HUES6 (cell line): ENCODE results near the gene ING1.
"Not testable (repeated sequence)": the region's sequence is repeated elsewhere in the genome, so short reads cannot be mapped to it uniquely, and the experiment has no call there.

Experiments used
- H3K27ac ChIP-seq: 2 replicates; pipeline ENCODE4 v1.7.0; 2013; ENCODE audit warnings: low read depth, mild to moderate bottlenecking, low read length, inconsistent platforms
- H3K27me3 ChIP-seq: 2 replicates; pipeline ENCODE4 v1.6.1; 2013; ENCODE audit warnings: low read length; ENCODE audit not compliant: control insufficient read depth, insufficient read depth
- H3K36me3 ChIP-seq: 2 replicates; pipeline ENCODE4 v1.6.1; 2013; ENCODE audit warnings: low read length; ENCODE audit not compliant: control insufficient read depth, insufficient read depth
- H3K4me1 ChIP-seq: 2 replicates; pipeline ENCODE4 v1.6.1; 2013; ENCODE audit warnings: low read length; ENCODE audit not compliant: control insufficient read depth, insufficient read depth
- H3K4me3 ChIP-seq: 2 replicates; pipeline ENCODE4 v1.5.1; 2013; ENCODE audit warnings: low read depth, low read length
- H3K9ac ChIP-seq: one replicate; pipeline ENCODE4 v1.6.1; 2013; ENCODE audit warnings: mild to moderate bottlenecking, low read length
- H3K9me3 ChIP-seq: 2 replicates; pipeline ENCODE4 v1.6.1; 2013; ENCODE audit warnings: low read depth, low read length; ENCODE audit not compliant: control insufficient read depth, insufficient read depth

The ING1 gene

DNA sequence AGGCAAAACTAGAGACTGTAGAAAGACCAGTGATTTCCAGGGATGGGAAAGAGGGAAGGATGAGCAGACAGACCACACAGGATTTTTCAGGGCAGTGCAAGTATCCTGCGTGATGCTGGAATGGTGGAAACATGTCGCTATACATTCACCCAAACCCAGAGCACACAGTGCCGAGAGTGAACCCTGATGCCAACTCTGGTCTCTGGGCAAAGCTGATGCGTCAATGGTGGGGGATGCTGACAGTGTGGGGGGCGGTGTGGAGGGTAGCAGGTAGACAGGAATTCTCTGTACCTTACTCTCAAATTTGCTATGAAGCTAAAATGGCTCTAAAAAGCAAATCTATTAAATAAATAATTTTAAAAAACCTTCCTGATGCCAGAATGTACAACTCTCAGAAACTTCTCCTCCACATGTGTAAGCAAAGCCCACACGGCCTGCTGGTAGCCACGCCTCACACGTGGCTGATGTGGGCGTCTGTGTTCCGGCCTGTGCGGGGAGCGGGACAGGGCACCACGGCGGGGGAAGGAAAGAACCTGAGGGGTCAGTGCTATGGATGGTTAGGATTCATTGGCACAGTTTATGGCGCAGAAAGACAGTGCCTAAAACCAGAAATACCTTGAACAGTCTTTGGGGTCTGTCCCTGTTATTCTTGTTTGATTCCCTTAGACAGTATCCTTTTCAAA lies 31.5 kb upstream of the ING1 start:
- peaks cover 62% of the 10 kb centered on the region for H3K36me3 ChIP-seq
- no peak overlapping the region for H3K27ac ChIP-seq
- H3K9me3 ChIP-seq, result no peaks in the 10 kb centered on the region
- H3K27me3 ChIP-seq, result no peaks in the 10 kb centered on the region
- no peaks in the 10 kb centered on the region for H3K4me1 ChIP-seq
- H3K4me3 ChIP-seq, result no peak overlapping the region
- no peak overlapping the region for H3K9ac ChIP-seq

DNA sequence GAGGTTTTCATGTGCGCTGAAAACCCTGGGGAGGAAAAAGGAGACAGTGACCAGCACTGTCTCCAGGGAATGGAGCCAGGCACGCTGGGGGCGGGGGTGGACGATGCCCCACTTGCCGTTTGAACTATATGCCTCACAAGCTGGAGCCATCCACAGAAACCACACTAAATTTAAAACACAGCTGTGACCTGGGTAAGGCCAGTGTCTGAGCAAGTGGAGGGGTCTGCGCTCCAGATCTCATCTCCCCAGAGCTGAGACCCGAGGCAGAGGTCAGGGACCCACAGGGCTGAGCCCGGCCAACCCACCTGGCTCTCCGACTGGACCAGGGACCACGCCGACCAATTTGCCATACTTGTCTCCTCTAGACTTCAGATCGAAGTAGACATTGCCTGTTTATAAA lies 30.8 kb upstream of the ING1 start:
- Histone ChIP-seq H3K27me3 (no peaks in the 10 kb centered on the region), H3K9me3 (no peaks in the 10 kb centered on the region), H3K9ac (no peak overlapping the region), H3K4me3 (no peak overlapping the region), H3K27ac (no peak overlapping the region), H3K4me1 (no peaks in the 10 kb centered on the region), H3K36me3 (peaks cover 65% of the 10 kb centered on the region)

DNA sequence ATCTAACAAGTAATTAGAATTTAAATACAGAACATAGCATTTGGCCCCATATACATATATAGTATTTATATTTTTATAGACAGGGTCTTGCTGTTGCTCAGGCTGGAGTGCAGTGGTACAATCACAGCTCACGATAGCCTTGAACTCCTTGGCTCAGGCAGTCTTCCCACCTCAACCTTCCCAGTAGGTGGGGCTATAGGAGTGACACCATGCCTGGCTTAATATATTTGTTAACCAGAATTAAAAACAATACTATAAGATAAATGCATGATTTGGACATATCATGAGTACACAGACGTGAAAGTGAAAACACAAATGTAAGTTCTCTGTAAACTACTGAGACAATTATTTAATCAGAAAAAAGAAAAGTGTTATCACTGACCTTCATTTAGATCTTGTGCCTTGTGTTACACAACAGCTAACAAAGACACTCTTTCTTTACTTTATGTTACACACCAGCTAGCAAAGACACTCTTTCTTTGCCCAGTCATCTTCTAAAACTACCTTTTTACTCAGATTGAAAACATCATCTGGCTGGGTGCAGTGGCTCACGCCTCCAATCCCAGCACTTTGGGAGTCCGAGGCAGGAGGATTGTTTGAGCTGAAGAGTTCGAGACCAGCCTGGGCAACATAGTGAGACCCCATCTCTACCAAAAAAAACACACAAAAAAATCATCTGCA lies 30.2 kb upstream of the ING1 start:
- H3K9ac ChIP-seq, result no peak overlapping the region

DNA sequence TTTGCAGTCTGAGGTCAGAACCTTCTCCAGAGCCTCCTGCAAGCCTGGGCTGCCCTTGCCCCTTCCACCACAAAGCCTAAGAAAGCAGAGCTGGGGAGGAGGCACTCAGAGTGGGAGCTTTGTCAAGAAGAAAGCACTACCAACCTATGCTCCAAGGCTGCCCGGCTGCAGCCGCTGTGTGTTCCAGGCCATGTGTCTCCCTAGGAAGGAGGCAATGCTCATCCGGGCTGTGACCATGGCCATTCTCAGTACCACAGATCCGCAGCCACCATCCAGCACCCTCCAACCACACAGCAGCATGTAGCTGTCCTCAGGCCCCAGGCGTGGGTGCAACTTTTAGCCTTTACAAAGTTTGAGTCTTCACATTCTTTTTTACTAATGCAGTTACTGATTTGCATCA lies 29.6 kb upstream of the ING1 start:
- Histone ChIP-seq H3K4me3 (no peak overlapping the region), H3K4me1 (no peaks in the 10 kb centered on the region), H3K36me3 (peaks cover 61% of the 10 kb centered on the region), H3K9ac (no peak overlapping the region), H3K9me3 (no peaks in the 10 kb centered on the region), H3K27me3 (no peaks in the 10 kb centered on the region), H3K27ac (no peak overlapping the region)

More for the DNA sequence above, 30.2 kb upstream of the ING1 start:
- Histone ChIP-seq H3K4me1 (no peaks in the 10 kb centered on the region), H3K27ac (no peak overlapping the region), H3K9me3 (no peaks in the 10 kb centered on the region), H3K36me3 (peaks cover 67% of the 10 kb centered on the region), H3K27me3 (no peaks in the 10 kb centered on the region), H3K4me3 (no peak overlapping the region)

DNA sequence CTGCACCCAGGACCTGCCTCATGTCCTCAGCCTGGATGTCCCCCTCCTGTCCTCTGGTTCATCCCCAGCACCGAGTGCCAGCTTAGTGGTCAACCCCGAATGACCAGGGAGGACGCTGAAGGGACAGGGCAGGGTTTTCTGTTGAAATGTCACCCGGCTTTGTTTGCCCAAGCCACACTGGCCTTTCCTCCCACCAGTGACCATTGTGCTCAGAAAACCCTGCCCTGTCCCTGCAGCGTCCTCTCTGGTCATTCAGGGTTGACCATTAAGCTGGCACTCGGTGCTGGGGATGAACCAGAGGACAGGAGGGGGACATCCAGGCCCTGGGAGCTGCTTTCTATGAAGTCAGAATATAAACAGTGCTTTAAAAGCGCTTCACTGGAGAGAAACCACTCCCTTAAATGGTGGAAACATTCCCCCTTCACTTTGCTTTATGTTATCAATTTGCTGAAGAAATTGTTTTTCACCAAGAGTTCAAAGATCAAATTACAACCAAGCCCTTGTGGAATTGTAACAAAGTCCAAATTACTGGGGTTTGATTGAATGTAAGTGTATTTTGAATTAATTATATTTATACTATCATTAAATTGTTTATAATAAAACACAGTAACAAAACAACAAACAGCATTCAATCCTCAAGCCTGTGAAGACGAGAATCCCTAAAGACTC lies 29.0 kb upstream of the ING1 start:
- H3K36me3 ChIP-seq, result peaks cover 59% of the 10 kb centered on the region
- no peak overlapping the region for H3K27ac ChIP-seq
- no peak overlapping the region for H3K9ac ChIP-seq
- no peaks in the 10 kb centered on the region for H3K9me3 ChIP-seq
- no peak overlapping the region for H3K4me3 ChIP-seq
- H3K4me1 ChIP-seq, result no peaks in the 10 kb centered on the region
- H3K27me3 ChIP-seq, result no peaks in the 10 kb centered on the region

DNA sequence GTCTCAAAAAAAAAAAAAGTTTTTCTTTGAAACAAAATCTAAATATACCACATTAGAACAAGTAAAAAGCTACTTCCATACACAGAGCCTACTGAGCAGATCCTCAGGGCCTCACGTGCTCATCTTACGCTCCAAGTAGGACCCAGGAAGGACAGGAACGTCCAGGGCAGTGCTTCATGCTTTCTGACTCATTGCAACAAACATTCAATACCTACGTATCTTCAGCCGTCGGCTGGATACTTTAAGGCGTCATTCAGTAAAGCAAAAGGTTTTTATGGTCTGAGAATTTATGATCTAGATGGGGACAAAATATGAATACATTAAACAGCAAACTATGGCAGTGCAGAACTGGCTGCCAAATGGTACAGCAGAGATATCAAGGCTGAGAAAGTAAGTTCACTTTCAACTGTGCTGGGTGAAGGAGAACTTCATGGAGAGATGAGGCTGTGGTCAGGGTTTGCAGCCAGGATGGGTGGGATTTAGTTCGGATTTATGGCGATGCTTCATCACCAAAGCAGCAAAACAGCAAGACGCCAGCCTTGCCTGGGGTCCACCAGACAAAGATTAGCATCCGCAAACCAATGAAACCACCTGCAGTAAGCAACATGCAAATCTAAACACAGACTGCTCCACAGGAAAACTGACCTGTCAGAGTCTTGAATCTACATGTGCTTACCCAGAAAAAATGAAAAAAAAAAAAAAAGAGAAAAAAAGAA lies 28.0 kb upstream of the ING1 start:
- peaks cover 56% of the 10 kb centered on the region for H3K36me3 ChIP-seq

DNA sequence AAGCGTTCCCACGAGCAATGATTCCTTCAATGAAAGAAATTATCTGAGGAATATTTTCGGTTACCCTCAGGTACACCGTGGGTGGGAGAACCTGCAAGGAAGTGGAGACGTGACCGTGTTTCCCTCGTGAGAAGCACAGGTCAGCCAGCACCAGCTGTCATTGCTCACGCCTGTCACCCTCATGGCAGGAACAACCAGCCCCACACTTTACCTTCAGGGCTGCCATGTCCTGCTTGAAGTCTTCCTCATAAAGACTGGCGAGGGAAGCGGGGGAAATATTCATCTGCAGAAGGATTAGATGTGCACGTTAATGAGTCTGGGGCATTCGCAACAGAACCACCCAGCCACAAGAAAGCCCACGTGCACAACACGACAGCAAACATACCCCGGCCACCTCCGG lies 25.8 kb upstream of the ING1 start:
- Histone ChIP-seq H3K4me1 (no peaks in the 10 kb centered on the region), H3K27me3 (no peaks in the 10 kb centered on the region), H3K9me3 (no peaks in the 10 kb centered on the region), H3K36me3 (peaks cover 41% of the 10 kb centered on the region), H3K9ac (no peak overlapping the region), H3K4me3 (no peak overlapping the region), H3K27ac (no peak overlapping the region)

More for the DNA sequence above, 28.0 kb upstream of the ING1 start:
- H3K9ac ChIP-seq, result no peak overlapping the region
- H3K4me1 ChIP-seq, result no peaks in the 10 kb centered on the region
- no peaks in the 10 kb centered on the region for H3K27me3 ChIP-seq
- no peaks in the 10 kb centered on the region for H3K9me3 ChIP-seq
- H3K4me3 ChIP-seq, result no peak overlapping the region
- no peak overlapping the region for H3K27ac ChIP-seq

DNA sequence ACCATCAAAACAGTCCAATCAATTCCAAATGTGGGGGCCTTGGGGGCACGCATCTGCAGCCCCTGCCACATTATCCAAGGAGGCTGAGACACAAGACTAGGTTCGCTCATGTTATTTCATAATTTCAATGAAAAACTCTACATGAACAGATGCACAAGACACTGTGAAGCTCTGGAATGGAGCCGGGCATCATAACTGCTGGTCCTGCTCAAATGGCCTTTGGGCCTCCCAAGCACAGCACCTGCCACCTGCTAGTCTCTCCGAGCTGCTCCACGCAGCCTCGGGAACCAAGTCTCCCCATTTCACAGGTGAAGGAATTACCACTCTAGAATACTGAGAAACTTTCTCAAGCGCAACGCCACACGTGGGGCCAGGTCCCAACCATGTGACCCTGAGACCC lies 24.5 kb upstream of the ING1 start:
- Histone ChIP-seq H3K27me3 (no peaks in the 10 kb centered on the region), H3K4me3 (no peak overlapping the region), H3K27ac (no peak overlapping the region), H3K9me3 (no peaks in the 10 kb centered on the region), H3K4me1 (no peaks in the 10 kb centered on the region), H3K9ac (no peak overlapping the region), H3K36me3 (peaks cover 31% of the 10 kb centered on the region)

DNA sequence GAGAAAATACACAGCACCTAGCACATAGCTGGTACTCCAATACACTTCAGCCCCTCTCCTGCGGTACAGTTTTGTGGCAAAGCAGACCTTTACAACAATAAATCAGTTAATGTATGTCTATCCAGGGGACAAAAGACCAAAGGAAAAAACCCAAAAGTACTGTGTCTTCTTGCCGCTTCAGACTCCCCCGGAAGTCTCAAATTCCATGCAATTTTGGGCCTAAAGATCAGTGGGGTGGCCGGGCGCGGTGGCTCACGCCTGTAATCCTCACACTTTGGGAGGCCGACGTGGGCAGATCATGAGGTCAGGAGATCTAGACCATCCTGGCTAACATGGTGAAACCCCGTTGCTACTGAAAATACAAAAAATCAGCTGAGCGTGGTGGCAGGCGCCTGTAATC lies 23.8 kb upstream of the ING1 start:
- Histone ChIP-seq H3K27ac (no peak overlapping the region), H3K4me3 (no peak overlapping the region), H3K4me1 (no peaks in the 10 kb centered on the region), H3K27me3 (no peaks in the 10 kb centered on the region), H3K9ac (no peak overlapping the region), H3K36me3 (peaks cover 32% of the 10 kb centered on the region), H3K9me3 (no peaks in the 10 kb centered on the region)

DNA sequence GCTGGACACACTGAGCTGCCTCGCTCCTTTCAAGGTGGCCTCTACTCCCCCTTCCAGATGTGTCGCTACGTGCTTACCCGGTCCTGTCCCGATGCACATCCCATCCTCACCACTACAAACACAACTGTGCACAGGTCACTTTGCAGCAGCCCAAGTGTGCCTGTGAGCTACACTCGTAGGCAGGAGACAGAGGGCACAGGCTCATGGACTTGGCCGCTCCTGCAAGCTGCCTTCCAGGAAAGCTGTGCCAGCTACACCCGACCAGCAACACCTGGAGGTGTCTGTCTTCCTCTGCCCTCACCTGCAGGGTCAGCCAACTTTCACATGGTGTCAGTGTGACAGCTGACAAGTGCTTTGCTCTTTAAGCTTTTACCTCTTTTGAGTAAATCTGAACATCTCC lies 23.0 kb upstream of the ING1 start:
- Histone ChIP-seq H3K27me3 (no peaks in the 10 kb centered on the region), H3K4me3 (no peak overlapping the region), H3K4me1 (no peaks in the 10 kb centered on the region), H3K9ac (no peak overlapping the region), H3K27ac (no peak overlapping the region), H3K36me3 (peaks cover 31% of the 10 kb centered on the region), H3K9me3 (no peaks in the 10 kb centered on the region)

DNA sequence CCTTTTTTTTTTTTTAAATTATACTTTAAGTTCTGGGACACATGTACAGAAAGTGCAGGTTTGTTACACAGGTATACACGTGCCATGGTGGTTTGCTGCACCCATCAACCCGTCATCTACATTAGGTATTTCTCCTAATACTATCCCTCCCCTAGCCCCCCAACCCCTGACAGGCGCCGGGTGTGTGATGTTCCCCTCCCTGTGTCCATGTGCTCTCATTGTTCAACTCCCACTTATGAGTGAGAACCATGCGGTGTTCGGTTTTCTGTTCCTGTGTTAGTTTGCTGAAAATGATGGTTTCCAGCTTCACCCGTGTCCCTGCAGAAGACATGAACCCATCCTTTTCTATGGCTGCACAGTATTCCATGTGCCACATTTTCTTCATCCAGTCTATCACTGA lies 17.7 kb upstream of the ING1 start:
- H3K9me3 ChIP-seq, H3K27me3 ChIP-seq, H3K27ac ChIP-seq, H3K4me3 ChIP-seq, H3K9ac ChIP-seq, H3K4me1 ChIP-seq: not testable (repeated sequence)
- H3K36me3 ChIP-seq, result peaks cover 49% of the 10 kb centered on the region
